ENCODE measurements around the gene GSTA4.
A peak's percentile ranks its signal among the peaks of the same experiment; 100 is the strongest.

Gene GSTA4

DNA sequence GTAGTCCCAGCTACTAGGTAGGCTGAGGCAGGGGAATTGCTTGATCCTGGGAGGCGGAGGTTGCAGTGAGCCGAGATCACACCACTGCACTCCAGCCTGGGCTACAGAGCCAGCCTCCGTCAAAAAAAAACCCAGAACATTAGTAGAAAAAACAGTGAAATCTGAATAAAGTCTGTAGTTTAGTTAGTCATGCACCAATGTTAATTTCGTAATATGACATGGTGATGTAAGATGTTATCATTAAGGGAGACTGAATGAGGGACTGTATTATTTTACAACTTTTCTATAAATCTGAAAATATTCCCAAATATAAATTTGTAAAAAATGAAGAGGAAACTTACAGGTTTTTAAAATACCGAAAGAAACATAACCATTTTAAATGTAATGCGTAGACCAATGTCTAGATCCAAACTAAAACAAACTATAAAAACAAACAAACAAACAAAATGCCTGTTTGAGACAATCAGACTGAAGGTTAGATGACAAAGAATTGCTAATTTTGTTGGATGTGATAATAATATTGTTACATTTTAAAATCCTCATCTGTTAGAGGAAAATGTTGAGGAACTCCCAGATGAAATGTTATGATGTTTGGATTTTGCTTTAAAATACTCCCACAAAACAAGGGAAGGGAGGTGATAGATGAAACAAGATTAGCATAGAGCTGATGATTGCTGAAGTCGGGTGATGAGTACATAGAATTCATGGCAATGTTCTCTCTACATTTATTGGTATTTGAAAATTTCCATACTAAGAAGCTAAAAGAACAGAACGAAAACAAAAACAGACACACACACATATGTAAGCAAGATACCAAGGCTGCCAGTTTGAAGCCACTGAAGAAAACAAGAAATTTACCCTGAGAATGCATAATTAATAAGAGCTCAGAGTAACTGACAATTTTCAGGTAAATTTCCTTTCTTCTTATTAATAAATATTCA is 1.8 kb downstream of the GSTA4 start:
- peaks cover 27% of the 10 kb centered on the region for H3K4me1 ChIP-seq (ENCODE audit: control insufficient read depth, insufficient read depth, low read length)
- H3K4me3 ChIP-seq (ENCODE audit: low read length) = peak overlapping the region; percentile 95
- H3K36me3 ChIP-seq (ENCODE audit: control insufficient read depth, insufficient read depth, low read length, severe bottlenecking) = peaks cover 16% of the 10 kb centered on the region
- no peaks in the 10 kb centered on the region for H3K27me3 ChIP-seq (replicated peaks; ENCODE audit: control insufficient read depth, insufficient read depth, low read length)
- peak; percentile 90 for DNase-seq (ENCODE audit: low read depth)
- H3K9me3 ChIP-seq (ENCODE audit: control insufficient read depth, low read length) = no peaks in the 10 kb centered on the region
- H3K9ac ChIP-seq (ENCODE audit: low read length) = peak overlapping the region; percentile 100

DNA sequence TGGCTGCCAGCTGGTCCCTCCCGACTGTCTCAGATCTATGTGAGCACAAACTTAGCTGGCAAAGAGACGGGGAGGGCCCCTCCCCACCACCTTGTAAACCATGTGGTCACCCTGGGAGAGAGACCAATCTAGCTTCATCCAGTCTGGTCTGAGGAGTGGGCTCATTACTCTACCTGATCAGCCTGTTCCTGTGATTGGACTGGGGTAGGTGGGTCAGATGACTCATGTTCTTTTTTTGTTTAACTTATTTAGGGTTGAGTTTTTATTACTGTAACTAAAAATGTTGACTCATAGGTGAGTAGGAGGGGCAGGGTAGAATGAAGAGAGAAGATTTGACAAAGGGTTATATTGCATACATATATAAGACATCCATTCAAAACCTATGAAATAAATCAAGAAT is 4.7 kb downstream of the GSTA4 start:
- Histone ChIP-seq H3K4me3 (ENCODE audit: low read length) (no peak overlapping the region), H3K27me3 (replicated peaks; ENCODE audit: control insufficient read depth, insufficient read depth, low read length) (no peaks in the 10 kb centered on the region), H3K9ac (ENCODE audit: low read length) (no peak overlapping the region), H3K4me1 (ENCODE audit: control insufficient read depth, insufficient read depth, low read length) (peaks cover 22% of the 10 kb centered on the region), H3K36me3 (ENCODE audit: control insufficient read depth, insufficient read depth, low read length, severe bottlenecking) (peaks cover 27% of the 10 kb centered on the region), H3K9me3 (ENCODE audit: control insufficient read depth, low read length) (no peaks in the 10 kb centered on the region)
- peak; percentile 36 for DNase-seq (ENCODE audit: low read depth)

DNA sequence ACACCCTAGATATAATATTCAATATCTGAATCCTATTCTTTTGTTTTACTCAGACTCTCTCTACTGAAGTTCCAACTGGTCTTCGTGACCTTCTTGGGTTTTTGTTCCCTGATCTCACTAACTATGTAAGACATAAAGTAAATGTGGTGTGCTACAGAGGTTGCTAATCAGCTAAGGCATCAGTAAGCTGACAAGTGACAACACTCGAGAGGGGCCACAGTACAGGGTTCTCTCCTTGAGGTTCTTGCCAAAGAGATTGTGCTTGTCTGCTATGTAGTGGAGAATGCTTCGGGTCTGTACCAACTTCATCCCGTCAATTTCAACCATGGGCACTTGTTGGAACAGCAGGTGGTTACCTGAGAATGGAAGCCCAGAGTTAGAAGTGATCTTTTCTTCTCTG is 9.9 kb downstream of the GSTA4 start:
- Histone ChIP-seq H3K27me3 (replicated peaks; ENCODE audit: control insufficient read depth, insufficient read depth, low read length) (no peaks in the 10 kb centered on the region), H3K4me1 (ENCODE audit: control insufficient read depth, insufficient read depth, low read length) (peaks cover under 1% of the 10 kb centered on the region), H3K4me3 (ENCODE audit: low read length) (no peak overlapping the region), H3K36me3 (ENCODE audit: control insufficient read depth, insufficient read depth, low read length, severe bottlenecking) (peaks cover 56% of the 10 kb centered on the region), H3K9ac (ENCODE audit: low read length) (no peak overlapping the region), H3K9me3 (ENCODE audit: control insufficient read depth, low read length) (no peaks in the 10 kb centered on the region)
- no peak for DNase-seq (ENCODE audit: low read depth)

DNA sequence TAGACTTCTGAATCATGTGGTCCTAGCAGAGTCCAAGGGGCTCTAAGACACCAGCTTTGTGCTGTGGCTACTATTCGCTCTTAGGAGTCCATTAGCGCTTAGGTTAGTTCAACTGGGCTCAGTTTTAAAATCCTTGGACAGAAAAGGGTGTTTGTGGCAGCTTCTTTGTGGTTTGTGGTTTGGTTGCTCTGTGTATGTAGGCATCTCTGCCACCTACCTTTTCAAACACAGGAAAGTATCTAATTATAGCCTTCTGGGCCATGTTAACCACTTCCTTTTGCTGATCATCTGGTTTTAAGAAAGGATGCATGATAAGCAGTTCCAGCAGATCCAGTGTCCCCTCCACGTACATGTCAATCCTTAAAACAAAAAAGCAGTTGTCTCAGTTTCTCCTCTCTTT is 10.8 kb downstream of the GSTA4 start:
- no peak overlapping the region for H3K4me3 ChIP-seq (ENCODE audit: low read length)
- DNase-seq (ENCODE audit: low read depth) = no peak
- no peaks in the 10 kb centered on the region for H3K4me1 ChIP-seq (ENCODE audit: control insufficient read depth, insufficient read depth, low read length)
- H3K9me3 ChIP-seq (ENCODE audit: control insufficient read depth, low read length) = no peaks in the 10 kb centered on the region
- no peaks in the 10 kb centered on the region for H3K27me3 ChIP-seq (replicated peaks; ENCODE audit: control insufficient read depth, insufficient read depth, low read length)
- peaks cover 53% of the 10 kb centered on the region for H3K36me3 ChIP-seq (ENCODE audit: control insufficient read depth, insufficient read depth, low read length, severe bottlenecking)
- H3K9ac ChIP-seq (ENCODE audit: low read length) = no peak overlapping the region

DNA sequence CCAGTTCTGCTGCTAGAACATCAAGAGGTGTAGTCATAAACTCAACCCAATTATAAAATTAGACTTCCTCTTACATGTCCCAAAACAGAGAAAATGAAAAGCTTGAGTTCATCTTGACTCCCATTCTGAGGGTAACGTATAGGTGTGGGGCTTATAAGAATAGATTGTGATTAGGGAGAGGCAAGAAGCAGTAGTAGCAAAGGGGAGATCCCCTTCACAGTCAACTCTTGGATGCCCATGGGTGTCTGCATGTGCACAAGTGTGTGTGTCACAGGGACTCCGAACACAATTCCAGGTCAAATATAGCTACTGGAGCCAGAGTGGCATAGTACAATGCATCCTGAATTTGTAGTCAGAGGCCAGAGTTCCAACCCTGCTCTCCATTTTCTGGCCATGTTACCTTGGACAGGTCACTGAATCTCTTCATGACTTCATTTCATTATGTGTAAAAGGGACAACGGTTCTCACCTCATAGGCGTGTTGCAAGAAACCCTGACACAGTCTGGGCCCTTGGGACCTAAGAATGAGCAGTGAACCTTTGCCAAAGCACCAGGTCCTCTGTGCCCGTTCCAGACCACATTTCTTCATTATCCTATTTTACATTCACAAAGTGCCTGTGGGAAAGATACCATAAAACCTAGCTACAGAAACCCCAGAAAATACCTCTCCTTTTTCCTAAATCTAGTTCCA is 11.8 kb downstream of the GSTA4 start:
- no peak for DNase-seq (ENCODE audit: low read depth)
- peaks cover 51% of the 10 kb centered on the region for H3K36me3 ChIP-seq (ENCODE audit: control insufficient read depth, insufficient read depth, low read length, severe bottlenecking)
- no peaks in the 10 kb centered on the region for H3K4me1 ChIP-seq (ENCODE audit: control insufficient read depth, insufficient read depth, low read length)
- no peaks in the 10 kb centered on the region for H3K27me3 ChIP-seq (replicated peaks; ENCODE audit: control insufficient read depth, insufficient read depth, low read length)
- no peak overlapping the region for H3K4me3 ChIP-seq (ENCODE audit: low read length)
- H3K9me3 ChIP-seq (ENCODE audit: control insufficient read depth, low read length) = no peaks in the 10 kb centered on the region
- H3K9ac ChIP-seq (ENCODE audit: low read length) = no peak overlapping the region

DNA sequence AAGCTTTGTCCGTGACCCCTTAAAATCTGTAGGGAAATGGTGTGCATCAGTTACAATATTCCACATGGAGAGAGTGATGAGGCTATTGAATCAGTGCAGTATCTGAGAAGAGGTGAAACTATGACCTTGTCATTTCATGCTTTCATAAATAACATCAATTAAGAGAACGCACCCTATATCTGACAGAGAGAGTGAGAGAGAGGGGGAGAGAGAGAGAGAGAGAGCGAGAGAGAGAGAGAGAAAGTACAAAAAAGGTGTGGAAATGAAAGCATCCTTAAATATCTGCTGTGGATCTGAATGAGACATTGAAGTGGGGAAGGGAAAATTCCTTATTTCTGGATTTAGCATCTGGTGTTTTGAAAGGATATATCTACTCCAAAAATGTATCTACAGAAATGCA is 12.4 kb downstream of the GSTA4 start:
- Histone ChIP-seq H3K9ac (ENCODE audit: low read length) (no peak overlapping the region), H3K36me3 (ENCODE audit: control insufficient read depth, insufficient read depth, low read length, severe bottlenecking) (peaks cover 54% of the 10 kb centered on the region), H3K4me1 (ENCODE audit: control insufficient read depth, insufficient read depth, low read length) (no peaks in the 10 kb centered on the region), H3K4me3 (ENCODE audit: low read length) (no peak overlapping the region), H3K9me3 (ENCODE audit: control insufficient read depth, low read length) (no peaks in the 10 kb centered on the region), H3K27me3 (replicated peaks; ENCODE audit: control insufficient read depth, insufficient read depth, low read length) (no peaks in the 10 kb centered on the region)
- DNase-seq (ENCODE audit: low read depth) = no peak

DNA sequence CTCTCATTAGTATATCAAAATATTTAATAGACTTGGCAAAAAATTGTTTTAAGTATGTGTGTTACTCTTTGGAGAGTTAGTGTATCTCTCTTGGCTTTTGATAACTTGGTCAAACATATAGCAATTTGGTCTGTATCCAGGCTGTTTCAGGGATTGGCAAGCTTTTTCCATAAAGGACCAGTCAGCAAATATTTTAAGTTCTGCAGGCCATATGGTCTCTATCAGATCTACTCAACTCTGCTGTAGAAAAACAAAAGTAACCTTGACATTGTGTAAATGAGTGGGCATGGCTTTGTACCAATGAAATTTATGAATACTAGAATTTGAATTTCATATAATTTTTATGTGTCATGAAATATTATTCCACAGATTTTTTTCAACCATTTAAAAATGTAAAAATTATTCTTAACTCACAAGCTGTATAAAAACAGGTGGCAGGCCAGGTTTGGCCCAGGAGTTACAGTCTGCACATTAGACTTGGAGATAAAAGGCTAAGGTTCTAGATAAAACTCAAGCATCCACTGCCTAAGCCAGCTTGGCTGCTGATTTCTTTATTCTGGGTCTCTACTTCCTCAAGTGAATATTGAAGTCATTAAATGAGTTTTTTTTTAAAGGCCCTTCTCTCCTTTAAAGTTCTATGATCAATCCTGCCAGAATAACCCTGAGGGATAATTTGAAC is 13.7 kb downstream of the GSTA4 start:
- no peaks in the 10 kb centered on the region for H3K9me3 ChIP-seq (ENCODE audit: control insufficient read depth, low read length)
- no peak overlapping the region for H3K4me3 ChIP-seq (ENCODE audit: low read length)
- H3K4me1 ChIP-seq (ENCODE audit: control insufficient read depth, insufficient read depth, low read length) = no peaks in the 10 kb centered on the region
- H3K9ac ChIP-seq (ENCODE audit: low read length) = no peak overlapping the region
- H3K36me3 ChIP-seq (ENCODE audit: control insufficient read depth, insufficient read depth, low read length, severe bottlenecking) = peaks cover 53% of the 10 kb centered on the region
- H3K27me3 ChIP-seq (replicated peaks; ENCODE audit: control insufficient read depth, insufficient read depth, low read length) = no peaks in the 10 kb centered on the region
- DNase-seq (ENCODE audit: low read depth) = no peak

DNA sequence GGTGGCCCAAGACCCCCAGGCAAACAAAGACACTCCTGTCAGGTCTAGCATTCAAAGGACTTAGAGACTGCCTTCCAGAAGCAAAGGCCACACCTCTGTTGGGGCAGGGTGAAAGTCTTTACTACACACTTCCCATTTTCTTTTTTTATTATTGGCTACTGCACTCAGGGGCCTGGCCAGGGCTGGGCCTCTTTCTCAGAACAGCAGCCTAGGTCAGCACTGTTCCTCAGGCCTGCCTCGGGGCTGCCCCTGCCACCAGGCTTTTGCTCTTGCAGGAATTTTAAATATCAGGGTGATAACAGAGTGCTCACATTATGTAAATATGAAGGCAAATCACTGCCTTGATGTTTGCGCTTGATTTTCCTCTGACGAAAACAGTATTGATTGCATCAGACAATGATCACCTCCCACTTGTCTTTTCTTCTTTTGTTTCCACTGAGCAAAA is 18.5 kb downstream of the GSTA4 start:
- no peak overlapping the region for H3K9ac ChIP-seq (ENCODE audit: low read length)
- no peaks in the 10 kb centered on the region for H3K9me3 ChIP-seq (ENCODE audit: control insufficient read depth, low read length)
- H3K27me3 ChIP-seq (replicated peaks; ENCODE audit: control insufficient read depth, insufficient read depth, low read length) = no peaks in the 10 kb centered on the region
- H3K4me3 ChIP-seq (ENCODE audit: low read length) = no peak overlapping the region
- DNase-seq (ENCODE audit: low read depth) = no peak
- peaks cover 12% of the 10 kb centered on the region for H3K36me3 ChIP-seq (ENCODE audit: control insufficient read depth, insufficient read depth, low read length, severe bottlenecking)
- no peaks in the 10 kb centered on the region for H3K4me1 ChIP-seq (ENCODE audit: control insufficient read depth, insufficient read depth, low read length)

DNA sequence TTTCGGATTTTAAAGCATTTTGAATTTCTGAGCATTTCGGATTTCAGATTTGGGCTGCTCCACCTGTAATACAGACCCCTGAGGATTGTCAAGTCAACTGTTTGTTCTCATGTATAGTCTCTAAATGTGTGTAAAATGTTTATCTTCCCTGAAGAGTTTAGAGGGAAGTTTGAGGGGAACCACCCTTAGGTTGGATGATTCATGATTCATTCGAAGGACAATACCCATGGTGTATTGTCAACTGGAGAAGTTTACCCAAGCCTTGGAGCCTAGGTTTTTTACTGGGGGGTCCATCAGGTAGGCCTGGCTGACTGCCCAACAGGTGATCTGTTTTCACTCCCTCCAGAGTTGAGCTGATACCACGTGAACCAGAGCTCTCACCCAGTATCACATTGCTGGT is 18.9 kb downstream of the GSTA4 start:
- no peak overlapping the region for H3K4me3 ChIP-seq (ENCODE audit: low read length)
- H3K4me1 ChIP-seq (ENCODE audit: control insufficient read depth, insufficient read depth, low read length) = no peaks in the 10 kb centered on the region
- H3K9ac ChIP-seq (ENCODE audit: low read length) = no peak overlapping the region
- H3K9me3 ChIP-seq (ENCODE audit: control insufficient read depth, low read length) = no peaks in the 10 kb centered on the region
- H3K27me3 ChIP-seq (replicated peaks; ENCODE audit: control insufficient read depth, insufficient read depth, low read length) = no peaks in the 10 kb centered on the region
- H3K36me3 ChIP-seq (ENCODE audit: control insufficient read depth, insufficient read depth, low read length, severe bottlenecking) = peaks cover 12% of the 10 kb centered on the region
- no peak for DNase-seq (ENCODE audit: low read depth)

DNA sequence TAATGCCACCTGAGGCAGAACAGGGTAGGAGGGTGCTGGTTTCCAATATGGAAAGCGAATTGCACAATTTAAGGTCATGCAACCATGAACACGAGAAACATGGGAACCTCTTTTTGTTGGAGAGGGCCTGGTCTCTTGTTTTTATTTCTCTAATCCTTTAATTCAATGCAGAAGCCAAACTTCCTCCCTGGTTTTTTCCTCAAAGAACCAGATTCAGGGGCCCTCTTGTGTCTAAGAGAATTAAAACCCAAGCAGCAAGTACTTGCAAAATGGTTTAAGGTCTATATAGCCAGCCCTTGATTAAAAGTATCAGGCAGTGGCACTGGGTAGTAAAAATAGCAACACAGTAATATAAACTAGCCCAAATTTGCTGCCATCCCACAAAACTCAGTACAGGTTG is 19.5 kb downstream of the GSTA4 start:
- H3K4me1 ChIP-seq (ENCODE audit: control insufficient read depth, insufficient read depth, low read length) = no peaks in the 10 kb centered on the region
- no peak overlapping the region for H3K4me3 ChIP-seq (ENCODE audit: low read length)
- no peak overlapping the region for H3K9ac ChIP-seq (ENCODE audit: low read length)
- H3K36me3 ChIP-seq (ENCODE audit: control insufficient read depth, insufficient read depth, low read length, severe bottlenecking) = peaks cover 9% of the 10 kb centered on the region
- peak; percentile 91 for DNase-seq (ENCODE audit: low read depth)
- H3K9me3 ChIP-seq (ENCODE audit: control insufficient read depth, low read length) = no peaks in the 10 kb centered on the region
- H3K27me3 ChIP-seq (replicated peaks; ENCODE audit: control insufficient read depth, insufficient read depth, low read length) = no peaks in the 10 kb centered on the region

DNA sequence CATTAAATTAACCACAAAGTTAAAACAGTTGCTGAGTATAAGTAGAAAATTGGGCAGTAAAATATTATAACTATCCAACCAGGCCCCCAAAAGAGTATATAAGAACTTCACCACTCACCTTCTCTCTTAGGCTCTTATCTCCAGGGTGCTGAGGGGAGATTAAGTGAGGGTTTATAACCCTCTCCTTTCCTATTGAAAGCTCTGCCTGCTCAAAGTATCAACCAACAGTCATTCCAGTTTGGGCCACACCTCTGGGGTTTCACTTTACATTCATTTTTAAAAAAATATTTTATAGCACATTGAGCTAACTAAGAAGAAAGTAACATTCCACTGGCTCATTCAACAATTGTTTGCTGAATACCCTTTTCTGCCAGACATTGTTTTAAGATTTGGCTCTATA is 22.1 kb downstream of the GSTA4 start:
- Histone ChIP-seq H3K4me3 (ENCODE audit: low read length) (no peak overlapping the region), H3K4me1 (ENCODE audit: control insufficient read depth, insufficient read depth, low read length) (no peaks in the 10 kb centered on the region), H3K9me3 (ENCODE audit: control insufficient read depth, low read length) (no peaks in the 10 kb centered on the region), H3K27me3 (replicated peaks; ENCODE audit: control insufficient read depth, insufficient read depth, low read length) (no peaks in the 10 kb centered on the region), H3K9ac (ENCODE audit: low read length) (no peak overlapping the region), H3K36me3 (ENCODE audit: control insufficient read depth, insufficient read depth, low read length, severe bottlenecking) (peaks cover 4% of the 10 kb centered on the region)
- DNase-seq (ENCODE audit: low read depth) = peak; percentile 28

Data from adipocyte (in vitro differentiated cells).